ENCODE measurements around the gene AKR1C2.

The AKR1C2 gene

DNA sequence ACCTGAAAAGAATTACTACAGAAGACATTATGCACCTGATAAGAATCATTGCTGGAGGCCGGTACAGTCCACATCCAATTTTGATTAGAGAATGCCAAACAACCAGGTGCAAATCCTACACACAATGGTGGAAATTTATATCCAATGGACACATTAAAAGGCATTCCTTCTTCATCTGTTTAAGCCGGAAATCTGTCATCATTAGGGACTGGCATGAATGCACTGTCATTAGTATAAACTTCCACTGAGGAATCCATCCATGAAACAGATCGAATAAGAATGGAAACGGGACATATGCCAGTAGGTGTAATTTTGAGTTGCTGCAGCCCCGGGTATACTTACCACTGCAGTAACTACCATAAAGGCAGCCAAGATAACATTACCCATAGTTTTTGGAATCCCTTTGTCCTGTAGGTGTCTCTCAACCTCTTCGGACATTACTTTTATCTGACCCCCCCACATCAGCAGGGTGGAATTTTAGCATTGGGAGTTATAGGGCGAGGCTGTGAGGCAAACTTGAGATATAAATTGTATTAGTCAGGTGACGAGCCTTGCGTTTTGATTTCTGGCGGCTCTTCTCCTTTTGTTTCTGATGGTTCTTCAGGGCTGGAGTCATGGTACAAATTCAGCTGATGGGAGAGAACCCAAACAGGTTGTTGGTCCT lies 36.5 kb upstream of the AKR1C2 start:
- TF ChIP-seq, protein P1, sequence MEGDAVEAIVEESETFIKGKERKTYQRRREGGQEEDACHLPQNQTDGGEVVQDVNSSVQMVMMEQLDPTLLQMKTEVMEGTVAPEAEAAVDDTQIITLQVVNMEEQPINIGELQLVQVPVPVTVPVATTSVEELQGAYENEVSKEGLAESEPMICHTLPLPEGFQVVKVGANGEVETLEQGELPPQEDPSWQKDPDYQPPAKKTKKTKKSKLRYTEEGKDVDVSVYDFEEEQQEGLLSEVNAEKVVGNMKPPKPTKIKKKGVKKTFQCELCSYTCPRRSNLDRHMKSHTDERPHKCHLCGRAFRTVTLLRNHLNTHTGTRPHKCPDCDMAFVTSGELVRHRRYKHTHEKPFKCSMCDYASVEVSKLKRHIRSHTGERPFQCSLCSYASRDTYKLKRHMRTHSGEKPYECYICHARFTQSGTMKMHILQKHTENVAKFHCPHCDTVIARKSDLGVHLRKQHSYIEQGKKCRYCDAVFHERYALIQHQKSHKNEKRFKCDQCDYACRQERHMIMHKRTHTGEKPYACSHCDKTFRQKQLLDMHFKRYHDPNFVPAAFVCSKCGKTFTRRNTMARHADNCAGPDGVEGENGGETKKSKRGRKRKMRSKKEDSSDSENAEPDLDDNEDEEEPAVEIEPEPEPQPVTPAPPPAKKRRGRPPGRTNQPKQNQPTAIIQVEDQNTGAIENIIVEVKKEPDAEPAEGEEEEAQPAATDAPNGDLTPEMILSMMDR (conservative IDR thresholded peaks at IDR 0.05; ENCODE audit: low read length), result no peak; the same call in 1 of the 2 replicates
- no peak for TF ChIP-seq EZH2phosphoT487 (IDR thresholded peaks at IDR 0.05; ENCODE audit: borderline replicate concordance)
- H3K27me3 ChIP-seq (ENCODE audit: insufficient read depth, low read length, poor library complexity, severe bottlenecking), result no peaks in the 10 kb centered on the region
- H3K79me2 ChIP-seq (ENCODE audit: insufficient read depth, low read length), result no peaks in the 10 kb centered on the region
- peaks cover 6% of the 10 kb centered on the region for H3K4me1 ChIP-seq (ENCODE audit: insufficient read depth, low read length, poor library complexity, severe bottlenecking)
- no peaks in the 10 kb centered on the region for H4K20me1 ChIP-seq (ENCODE audit: insufficient read depth, low read length, poor library complexity, severe bottlenecking)
- H3K4me2 ChIP-seq (ENCODE audit: low read depth, low read length, poor library complexity, severe bottlenecking), result no peak overlapping the region
- no peaks in the 10 kb centered on the region for H3K36me3 ChIP-seq (ENCODE audit: insufficient read depth, low read length)
- no peaks in the 10 kb centered on the region for H3K9me3 ChIP-seq (ENCODE audit: insufficient read depth, low read depth, low read length)
- H2AFZ ChIP-seq (ENCODE audit: low read length), result no peak overlapping the region
- H3K4me3 ChIP-seq (ENCODE audit: low read length, poor library complexity, severe bottlenecking), result no peak overlapping the region
- H3K9me2 ChIP-seq (replicated peaks; ENCODE audit: low read depth, low read length), result no peaks in the 10 kb centered on the region
- H3F3A ChIP-seq (ENCODE audit: low read depth), result no peaks in the 10 kb centered on the region
- H3K9ac ChIP-seq (ENCODE audit: low read depth, low read length, poor library complexity, severe bottlenecking), result no peak overlapping the region

DNA sequence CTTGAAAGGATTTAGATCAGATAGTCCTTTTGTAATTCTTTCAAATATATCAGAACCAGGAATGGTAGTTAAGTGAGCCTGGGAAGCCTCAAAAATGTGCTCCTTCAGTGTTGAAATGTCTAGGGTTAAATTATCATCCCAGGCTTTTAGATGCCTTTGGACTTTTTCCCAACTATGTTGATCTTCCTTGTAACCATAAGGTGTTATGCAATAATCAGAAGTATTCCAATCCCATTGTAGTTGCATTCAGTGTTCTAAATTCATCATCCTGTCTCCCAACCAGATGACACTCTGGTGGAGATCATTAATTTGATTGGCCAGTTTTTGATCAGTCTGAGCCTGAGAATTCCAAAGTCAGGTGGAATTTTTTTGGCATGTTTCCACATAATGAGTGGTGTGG lies 35.1 kb upstream of the AKR1C2 start:
- H4K20me1 ChIP-seq (ENCODE audit: insufficient read depth, low read length, poor library complexity, severe bottlenecking), result no peaks in the 10 kb centered on the region
- no peaks in the 10 kb centered on the region for H3F3A ChIP-seq (ENCODE audit: low read depth)
- H3K9me3 ChIP-seq (ENCODE audit: insufficient read depth, low read depth, low read length), result peaks cover 4% of the 10 kb centered on the region; the same call in 1 of the 2 replicates
- TF ChIP-seq, protein P1 (conservative IDR thresholded peaks at IDR 0.05; ENCODE audit: low read length), result no peak
- TF ChIP-seq EZH2phosphoT487 (IDR thresholded peaks at IDR 0.05; ENCODE audit: borderline replicate concordance), result no peak
- no peaks in the 10 kb centered on the region for H3K9me2 ChIP-seq (replicated peaks; ENCODE audit: low read depth, low read length)
- no peak overlapping the region for H3K4me3 ChIP-seq (ENCODE audit: low read length, poor library complexity, severe bottlenecking)
- H3K27me3 ChIP-seq (ENCODE audit: insufficient read depth, low read length, poor library complexity, severe bottlenecking), result no peaks in the 10 kb centered on the region
- no peak overlapping the region for H2AFZ ChIP-seq (ENCODE audit: low read length)
- no peak overlapping the region for H3K9ac ChIP-seq (ENCODE audit: low read depth, low read length, poor library complexity, severe bottlenecking)
- H3K79me2 ChIP-seq (ENCODE audit: insufficient read depth, low read length), result no peaks in the 10 kb centered on the region
- no peaks in the 10 kb centered on the region for H3K36me3 ChIP-seq (ENCODE audit: insufficient read depth, low read length)
- H3K4me2 ChIP-seq (ENCODE audit: low read depth, low read length, poor library complexity, severe bottlenecking), result no peak overlapping the region
- peaks cover 6% of the 10 kb centered on the region for H3K4me1 ChIP-seq (ENCODE audit: insufficient read depth, low read length, poor library complexity, severe bottlenecking)

DNA sequence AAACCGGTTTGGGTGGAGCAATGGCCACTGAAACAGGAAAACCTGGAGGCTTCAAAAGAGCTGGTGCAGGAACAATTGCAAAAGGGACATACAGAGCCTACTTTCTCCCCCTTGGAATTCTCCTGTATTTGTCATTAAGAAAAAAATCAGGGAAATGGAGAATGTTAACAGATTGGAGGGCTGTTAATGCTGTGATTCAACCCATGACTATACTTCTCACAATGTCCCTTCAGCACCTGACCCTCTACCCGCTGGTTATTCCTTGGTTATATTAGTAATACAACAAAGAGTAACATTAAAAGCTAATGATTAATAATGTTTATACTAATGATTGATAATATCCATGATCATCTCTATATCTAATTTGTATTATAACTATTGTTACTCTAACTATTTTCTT lies 34.4 kb upstream of the AKR1C2 start:
- no peak overlapping the region for H3K4me2 ChIP-seq (ENCODE audit: low read depth, low read length, poor library complexity, severe bottlenecking)
- H3K36me3 ChIP-seq (ENCODE audit: insufficient read depth, low read length), result no peaks in the 10 kb centered on the region
- H3K9me2 ChIP-seq (replicated peaks; ENCODE audit: low read depth, low read length), result no peaks in the 10 kb centered on the region
- no peak overlapping the region for H3K4me3 ChIP-seq (ENCODE audit: low read length, poor library complexity, severe bottlenecking)
- no peaks in the 10 kb centered on the region for H3K79me2 ChIP-seq (ENCODE audit: insufficient read depth, low read length)
- TF ChIP-seq, protein P1 (conservative IDR thresholded peaks at IDR 0.05; ENCODE audit: low read length), result no peak
- TF ChIP-seq EZH2phosphoT487 (IDR thresholded peaks at IDR 0.05; ENCODE audit: borderline replicate concordance), result no peak
- H3K27me3 ChIP-seq (ENCODE audit: insufficient read depth, low read length, poor library complexity, severe bottlenecking), result no peaks in the 10 kb centered on the region
- H3K9me3 ChIP-seq (ENCODE audit: insufficient read depth, low read depth, low read length), result peaks cover 4% of the 10 kb centered on the region; the same call in 1 of the 2 replicates
- H3K9ac ChIP-seq (ENCODE audit: low read depth, low read length, poor library complexity, severe bottlenecking), result no peak overlapping the region
- no peak overlapping the region for H2AFZ ChIP-seq (ENCODE audit: low read length)
- no peaks in the 10 kb centered on the region for H4K20me1 ChIP-seq (ENCODE audit: insufficient read depth, low read length, poor library complexity, severe bottlenecking)
- H3K4me1 ChIP-seq (ENCODE audit: insufficient read depth, low read length, poor library complexity, severe bottlenecking), result peaks cover 6% of the 10 kb centered on the region
- H3F3A ChIP-seq (ENCODE audit: low read depth), result no peaks in the 10 kb centered on the region
